HG03565 (cell line): Measurements from ENCODE around the gene PTCD3.

Source experiments
- ATAC-seq: cut with Tn5 transposase; IDR thresholded peaks from one replicate; pipeline ENCODE4 v1.9.1; 2021; ENCODE audit warnings: mild to moderate bottlenecking, moderate library complexity; ENCODE audit not compliant: unreplicated experiment

Gene PTCD3

DNA sequence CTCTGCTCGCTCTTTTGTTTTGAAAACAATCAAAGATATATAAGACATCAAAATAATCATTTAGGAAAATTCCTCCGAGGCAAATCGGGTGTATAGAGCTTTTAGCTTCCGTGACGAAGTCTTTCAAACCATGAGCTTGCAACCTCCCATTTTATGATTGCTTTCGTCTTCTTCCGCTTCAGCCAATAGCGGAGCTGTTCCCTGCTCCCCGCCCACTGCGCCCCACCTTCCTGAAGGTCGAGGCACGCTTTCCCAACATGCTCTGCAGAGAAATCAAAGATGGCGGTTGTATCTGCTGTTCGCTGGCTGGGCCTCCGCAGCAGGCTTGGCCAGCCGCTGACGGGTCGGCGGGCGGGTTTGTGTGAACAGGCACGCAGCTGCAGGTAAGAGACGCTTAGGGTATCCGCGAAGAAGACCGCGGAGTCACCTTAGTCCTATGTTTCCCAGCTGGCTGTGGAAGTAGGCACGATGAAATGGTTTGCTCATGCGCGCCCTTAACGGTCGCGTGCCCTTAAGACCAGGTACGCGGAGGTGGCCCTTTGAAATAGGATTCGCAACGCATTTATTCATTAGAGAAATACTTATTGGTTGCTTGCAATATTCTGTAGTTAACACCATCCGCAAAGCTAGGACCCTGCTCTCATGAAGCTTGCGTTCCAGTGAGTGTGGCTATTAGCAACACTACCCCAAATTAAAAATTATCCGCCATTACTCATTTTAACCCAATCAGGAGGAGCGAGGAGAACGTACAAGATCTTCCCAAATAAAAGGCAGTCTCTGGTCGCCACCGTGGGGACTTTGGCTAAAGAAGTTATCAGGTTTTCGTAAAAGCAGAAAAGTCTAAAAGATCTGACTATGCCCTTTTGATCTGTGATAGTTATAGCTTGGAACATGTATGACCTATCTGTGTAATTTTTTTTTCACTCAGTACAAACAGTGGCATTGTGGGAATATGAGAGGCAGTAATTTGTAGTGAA is at the start of gene PTCD3:
PTCD3 (plus strand) TSS at position 267 of the 977 bp plus-strand sequence; CDS start at position 280, 13 bp downstream.
- ATAC-seq = peak; percentile 86

GRCh38 chr2:86056590-86057331 is 49.3 kb upstream of the PTCD3 start:
- ATAC-seq = no peak

GRCh38 chr2:86062043-86062442 is 44.0 kb upstream of the PTCD3 start:
- no peak for ATAC-seq

- no peak for ATAC-seq
These were observed 42.0 kb upstream of the PTCD3 start for GRCh38 chr2:86064006-86064405.

- no peak for ATAC-seq
These were observed 40.5 kb upstream of the PTCD3 start for GRCh38 chr2:86065512-86065911.

- no peak for ATAC-seq
These were observed 39.9 kb upstream of the PTCD3 start for GRCh38 chr2:86066007-86066578.

GRCh38 chr2:86066915-86067314 is 39.1 kb upstream of the PTCD3 start:
- no peak for ATAC-seq

- no peak for ATAC-seq
These were observed 37.9 kb upstream of the PTCD3 start for GRCh38 chr2:86068136-86068588.

DNA sequence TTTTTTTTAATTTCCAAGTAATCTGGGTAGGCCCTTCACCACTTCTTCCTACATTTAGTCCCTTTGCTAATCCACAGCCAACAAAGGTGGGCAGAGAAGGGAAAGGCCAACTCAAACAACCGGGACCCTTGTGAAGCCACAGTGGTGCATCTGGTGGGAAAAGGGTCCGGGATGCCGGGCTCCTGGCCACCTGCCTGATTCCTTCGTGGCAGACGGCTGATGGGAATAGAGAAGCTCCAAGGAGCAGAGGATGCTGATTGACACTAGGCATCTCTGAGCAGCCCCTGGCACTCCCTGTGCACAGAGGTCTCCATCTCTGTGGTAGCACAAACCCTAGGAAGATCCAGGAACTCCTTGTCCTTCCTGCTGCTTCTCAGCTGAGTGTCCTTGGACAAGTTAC is 37.4 kb upstream of the PTCD3 start:
- no peak for ATAC-seq

DNA sequence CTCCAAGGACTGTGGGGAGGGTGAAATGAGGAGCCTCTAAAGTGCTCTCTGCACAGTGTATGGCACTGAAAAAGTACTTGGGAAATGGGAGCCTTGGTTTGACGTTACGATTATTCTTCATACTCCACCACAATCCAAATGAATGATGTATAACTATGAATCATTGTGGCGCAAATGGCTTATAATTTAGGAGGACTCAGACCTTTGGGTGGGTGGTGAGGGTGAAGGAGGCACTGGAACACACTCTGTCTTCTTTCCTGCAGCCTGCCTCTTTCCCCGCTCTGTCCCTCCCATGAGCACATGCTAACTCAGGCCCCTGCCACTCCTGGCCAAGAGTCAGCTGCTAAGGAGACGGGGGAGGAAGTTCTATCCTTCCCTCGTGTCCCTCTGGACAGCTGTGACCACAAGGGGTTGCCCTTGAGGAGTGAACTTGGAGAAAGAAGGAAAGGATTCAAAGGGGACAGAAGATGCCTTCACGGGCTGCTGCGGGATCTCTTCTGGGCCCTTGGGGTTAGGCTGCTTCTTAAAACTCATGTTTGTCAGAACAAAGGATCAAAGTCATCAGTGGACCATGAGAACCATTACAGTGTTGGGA is 36.8 kb upstream of the PTCD3 start:
- no peak for ATAC-seq

GRCh38 chr2:86069783-86070339 is 36.2 kb upstream of the PTCD3 start:
- ATAC-seq = no peak

GRCh38 chr2:86070868-86071267 is 35.2 kb upstream of the PTCD3 start:
- no peak for ATAC-seq

DNA sequence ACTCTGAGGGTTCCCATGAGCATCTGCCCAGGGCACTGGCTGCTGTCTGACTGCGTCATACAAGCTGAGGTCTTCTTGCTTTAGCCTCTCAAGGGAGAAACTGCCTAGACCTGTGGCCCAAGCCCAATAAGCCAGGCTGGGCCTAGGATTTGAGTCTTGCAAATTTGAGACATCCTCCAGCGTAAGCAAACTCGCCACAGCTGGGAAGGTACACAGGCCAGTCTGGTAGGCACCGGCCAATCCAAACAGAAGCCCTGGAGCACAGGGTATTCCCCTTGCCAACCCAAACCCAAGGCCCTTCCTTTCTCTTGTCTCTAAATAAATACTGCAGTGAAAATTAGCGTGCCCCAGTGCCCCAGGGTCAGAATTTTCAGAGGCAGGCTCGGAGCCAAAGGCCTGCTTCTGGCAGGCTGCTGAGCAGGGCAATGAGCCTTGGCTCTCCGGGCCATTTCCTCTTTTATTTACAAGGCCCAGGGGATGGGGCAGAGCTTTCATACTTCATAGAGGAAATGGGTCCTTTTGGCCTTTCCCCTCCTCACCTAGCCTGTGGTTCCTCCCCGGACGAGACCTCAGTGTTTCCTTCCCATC is 33.7 kb upstream of the PTCD3 start:
- ATAC-seq = no peak

- ATAC-seq = no peak
These were observed 32.8 kb upstream of the PTCD3 start for GRCh38 chr2:86073225-86073624.

DNA sequence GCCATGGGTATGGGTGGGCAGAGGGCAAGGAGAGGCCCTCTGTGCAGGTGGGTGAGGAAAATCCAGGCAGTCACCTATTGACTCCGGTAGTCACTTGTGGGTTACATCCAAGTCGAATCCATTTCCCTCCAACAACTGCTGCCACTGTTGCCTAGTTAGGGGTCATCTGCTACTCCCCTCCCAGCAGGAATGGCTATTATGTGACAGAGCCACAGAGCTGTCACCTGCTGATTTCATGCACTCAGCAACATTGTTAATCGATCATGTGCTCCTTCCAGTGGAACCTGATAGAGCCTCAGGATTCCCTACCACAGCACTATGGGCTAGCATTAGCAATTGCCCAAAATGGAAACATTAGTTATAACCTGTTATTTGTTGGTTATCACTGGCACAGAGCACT is 31.8 kb upstream of the PTCD3 start:
- ATAC-seq = no peak

- ATAC-seq = no peak
These were observed 31.2 kb upstream of the PTCD3 start for GRCh38 chr2:86074811-86075210.

DNA sequence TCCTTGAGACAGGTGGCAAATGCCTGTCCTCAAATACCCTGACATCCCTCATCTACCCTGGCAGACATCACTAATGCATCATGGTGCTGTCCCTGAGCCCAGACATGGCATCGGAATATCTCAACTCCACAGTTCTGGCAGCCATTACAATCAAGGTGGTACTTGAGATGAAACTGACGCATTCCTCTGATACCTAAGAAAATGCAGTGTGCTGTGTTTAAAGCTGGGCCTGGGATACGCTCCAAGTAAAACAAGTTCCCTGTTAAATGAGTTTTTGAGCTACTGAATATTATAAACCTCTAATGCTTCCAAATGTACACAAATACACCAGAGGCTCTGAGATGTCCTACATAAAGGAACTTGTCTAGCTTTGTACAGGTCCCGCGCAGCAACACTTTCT is 30.1 kb upstream of the PTCD3 start:
- ATAC-seq = no peak

DNA sequence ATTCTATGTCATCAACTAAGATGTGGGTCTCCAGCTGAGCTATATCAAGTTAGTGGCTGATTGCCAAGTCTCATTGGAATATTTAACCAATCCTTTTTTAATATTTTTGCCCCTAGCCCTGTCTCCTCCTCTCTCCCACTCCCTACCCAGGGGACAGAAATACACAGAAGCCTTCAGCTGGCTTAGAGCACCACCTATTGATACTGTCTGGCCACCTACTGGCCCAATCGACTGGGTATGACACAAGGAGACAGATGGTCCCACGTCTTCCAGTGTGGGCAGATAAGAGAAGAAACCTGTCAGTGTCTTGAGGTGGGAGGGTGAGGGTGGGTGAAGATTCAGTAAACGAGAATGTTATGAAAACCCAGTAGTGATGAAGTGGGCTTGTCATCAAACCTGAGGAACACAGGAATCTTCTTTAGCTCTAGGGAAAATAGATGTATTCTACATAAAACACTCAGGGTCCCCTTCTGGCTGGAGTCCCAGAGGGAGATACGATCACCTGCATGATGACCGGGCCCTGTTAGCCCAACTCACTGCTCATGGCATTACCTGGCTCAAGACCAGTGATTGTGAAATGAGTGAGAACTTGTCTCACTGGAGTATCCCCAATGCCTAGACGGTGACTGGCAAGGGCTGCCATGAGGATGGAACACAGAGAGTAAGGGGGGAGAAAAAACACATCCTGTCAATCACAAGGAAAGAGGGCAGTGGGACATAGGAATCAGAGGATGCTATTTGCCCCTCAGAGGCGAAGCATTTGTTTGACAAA is 27.1 kb upstream of the PTCD3 start:
- no peak for ATAC-seq
